Central memory CD8-positive, alpha-beta T cell (primary cell): ENCODE results near the gene TMEM132D.

Source experiments
- ATAC-seq: fragments of 150-1000 bp; cut with Tn5 transposase; replicated peaks from 2 replicates; pipeline ENCODE4 v1.10.0; 2022; ENCODE audit warnings: mild to moderate bottlenecking, moderate FRiP score, moderate number of reproducible peaks; ENCODE audit not compliant: poor library complexity, severe bottlenecking; ENCODE audit errors: extremely low read depth
- DNase-seq, 2 donors: peaks; one replicate each; pipeline ENCODE4 v3.0.0; 2021; ENCODE audit warnings: low spot score in 2 of 2
- H3K27ac Mint-ChIP-seq: one replicate; pipeline ENCODE4 v1.8.0; 2022; ENCODE audit warnings: low read depth, mild to moderate bottlenecking, moderate library complexity, mixed read lengths
- H3K27me3 Mint-ChIP-seq: one replicate; pipeline ENCODE4 v1.8.0; 2022; ENCODE audit warnings: mixed read lengths
- H3K36me3 Mint-ChIP-seq: one replicate; pipeline ENCODE4 v1.8.0; 2022; ENCODE audit warnings: mild to moderate bottlenecking, moderate library complexity, mixed read lengths; ENCODE audit not compliant: insufficient read depth
- H3K4me1 Mint-ChIP-seq: one replicate; pipeline ENCODE4 v1.8.0; 2022; ENCODE audit warnings: mixed read lengths
- H3K4me3 Mint-ChIP-seq: one replicate; pipeline ENCODE4 v1.8.0; 2022; ENCODE audit warnings: mild to moderate bottlenecking, moderate library complexity, mixed read lengths
- H3K9me3 Mint-ChIP-seq: one replicate; pipeline ENCODE4 v1.8.0; 2022; ENCODE audit warnings: mixed read lengths

The TMEM132D gene

GRCh38 chr12:129903956-129904829 is at the start of gene TMEM132D:
Gene TMEM132D, minus strand, starts transcription at chr12:129904025.
- Mint-ChIP-seq H3K4me3 (no peak within 1 kb of the TSS), H3K36me3 (no peaks in the 10 kb centered on the region), H3K4me1 (no peaks in the 10 kb centered on the region), H3K27ac (no peak within 1 kb of the TSS), H3K27me3 (peaks cover 43% of the 10 kb centered on the region), H3K9me3 (no peaks in the 10 kb centered on the region)
- no peak for DNase-seq
- no peak for ATAC-seq

GRCh38 chr12:129949651-129950050 is 45.8 kb upstream of the TMEM132D start:
- no peak for ATAC-seq
- H3K27ac Mint-ChIP-seq = no peak overlapping the region
- no peaks in the 10 kb centered on the region for H3K27me3 Mint-ChIP-seq
- no peaks in the 10 kb centered on the region for H3K9me3 Mint-ChIP-seq
- H3K36me3 Mint-ChIP-seq = peaks cover 1% of the 10 kb centered on the region
- no peaks in the 10 kb centered on the region for H3K4me1 Mint-ChIP-seq
- H3K4me3 Mint-ChIP-seq = no peak overlapping the region
- DNase-seq = no peak

- no peak overlapping the region for H3K4me3 Mint-ChIP-seq
Observed at GRCh38 chr12:129941618-129942017, 37.8 kb upstream of the TMEM132D start.

GRCh38 chr12:129938089-129938488 is 34.3 kb upstream of the TMEM132D start:
- no peaks in the 10 kb centered on the region for H3K36me3 Mint-ChIP-seq
- no peak for ATAC-seq
- no peaks in the 10 kb centered on the region for H3K4me1 Mint-ChIP-seq
- H3K27ac Mint-ChIP-seq = no peak overlapping the region
- H3K4me3 Mint-ChIP-seq = no peak overlapping the region
- no peak for DNase-seq
- no peaks in the 10 kb centered on the region for H3K27me3 Mint-ChIP-seq
- no peaks in the 10 kb centered on the region for H3K9me3 Mint-ChIP-seq

More at GRCh38 chr12:129941618-129942017, 37.8 kb upstream of the TMEM132D start:
- no peak overlapping the region for H3K27ac Mint-ChIP-seq
- no peaks in the 10 kb centered on the region for H3K27me3 Mint-ChIP-seq
- H3K9me3 Mint-ChIP-seq = no peaks in the 10 kb centered on the region
- ATAC-seq = no peak
- H3K36me3 Mint-ChIP-seq = no peaks in the 10 kb centered on the region
- H3K4me1 Mint-ChIP-seq = no peaks in the 10 kb centered on the region
- DNase-seq = no peak

GRCh38 chr12:129937426-129937825 is 33.6 kb upstream of the TMEM132D start:
- Mint-ChIP-seq H3K27me3 (no peaks in the 10 kb centered on the region), H3K4me3 (no peak overlapping the region), H3K9me3 (no peaks in the 10 kb centered on the region), H3K27ac (no peak overlapping the region), H3K4me1 (no peaks in the 10 kb centered on the region), H3K36me3 (no peaks in the 10 kb centered on the region)
- no peak for DNase-seq
- no peak for ATAC-seq

GRCh38 chr12:129928643-129929042 is 24.8 kb upstream of the TMEM132D start:
- H3K27ac Mint-ChIP-seq = no peak overlapping the region
- DNase-seq = no peak
- no peaks in the 10 kb centered on the region for H3K36me3 Mint-ChIP-seq
- H3K9me3 Mint-ChIP-seq = peaks cover 11% of the 10 kb centered on the region
- no peaks in the 10 kb centered on the region for H3K4me1 Mint-ChIP-seq
- no peak for ATAC-seq
- H3K27me3 Mint-ChIP-seq = no peaks in the 10 kb centered on the region
- H3K4me3 Mint-ChIP-seq = no peak overlapping the region

- Mint-ChIP-seq H3K9me3 (peaks cover 11% of the 10 kb centered on the region), H3K36me3 (no peaks in the 10 kb centered on the region), H3K27me3 (no peaks in the 10 kb centered on the region), H3K27ac (no peak overlapping the region), H3K4me3 (no peak overlapping the region), H3K4me1 (no peaks in the 10 kb centered on the region)
- no peak for ATAC-seq
- no peak for DNase-seq
Observed at GRCh38 chr12:129927316-129927900, 23.6 kb upstream of the TMEM132D start.

- no peak overlapping the region for H3K27ac Mint-ChIP-seq
- DNase-seq (no peak), ATAC-seq (no peak)
- H3K4me1 Mint-ChIP-seq = no peaks in the 10 kb centered on the region
- H3K4me3 Mint-ChIP-seq = no peak overlapping the region
- peaks cover 6% of the 10 kb centered on the region for H3K27me3 Mint-ChIP-seq
- no peaks in the 10 kb centered on the region for H3K36me3 Mint-ChIP-seq
- no peaks in the 10 kb centered on the region for H3K9me3 Mint-ChIP-seq
Observed at GRCh38 chr12:129911428-129912049, 7.7 kb upstream of the TMEM132D start.

GRCh38 chr12:129909051-129910020 is 5.5 kb upstream of the TMEM132D start:
- Mint-ChIP-seq H3K27me3 (peaks cover 26% of the 10 kb centered on the region), H3K4me3 (no peak overlapping the region), H3K27ac (no peak overlapping the region), H3K36me3 (no peaks in the 10 kb centered on the region), H3K9me3 (no peaks in the 10 kb centered on the region), H3K4me1 (no peaks in the 10 kb centered on the region)
- ATAC-seq = no peak
- DNase-seq = no peak

GRCh38 chr12:129903092-129903945 is 506 bp downstream of the TMEM132D start:
- DNase-seq = no peak
- H3K4me3 Mint-ChIP-seq = no peak overlapping the region
- peaks cover 43% of the 10 kb centered on the region for H3K27me3 Mint-ChIP-seq
- no peaks in the 10 kb centered on the region for H3K4me1 Mint-ChIP-seq
- H3K27ac Mint-ChIP-seq = no peak overlapping the region
- no peaks in the 10 kb centered on the region for H3K9me3 Mint-ChIP-seq
- no peak for ATAC-seq
- H3K36me3 Mint-ChIP-seq = no peaks in the 10 kb centered on the region

GRCh38 chr12:129902371-129903091 is 1.3 kb downstream of the TMEM132D start:
- Mint-ChIP-seq H3K4me3 (no peak overlapping the region), H3K4me1 (no peaks in the 10 kb centered on the region), H3K27ac (no peak overlapping the region), H3K9me3 (no peaks in the 10 kb centered on the region), H3K27me3 (peaks cover 38% of the 10 kb centered on the region), H3K36me3 (no peaks in the 10 kb centered on the region)
- DNase-seq (no peak), ATAC-seq (no peak)
